GM21423 (cell line): Measurements from ENCODE around the gene PPP1R13L.

Experiments used
- ATAC-seq: cut with Tn5 transposase; IDR thresholded peaks from one replicate; pipeline ENCODE4 v1.9.1; 2021; ENCODE audit warnings: mild to moderate bottlenecking, moderate library complexity; ENCODE audit not compliant: unreplicated experiment

PPP1R13L gene

GRCh38 chr19:45368127-45368526, 36.7 kb downstream of the PPP1R13L start:
- no peak for ATAC-seq

GRCh38 chr19:45364696-45365095, 40.2 kb downstream of the PPP1R13L start:
- no peak for ATAC-seq

GRCh38 chr19:45363861-45364459, 40.9 kb downstream of the PPP1R13L start:
- no peak for ATAC-seq

- no peak for ATAC-seq
These were observed 42.6 kb downstream of the PPP1R13L start for GRCh38 chr19:45362291-45362690.

- no peak for ATAC-seq
These were observed 43.3 kb downstream of the PPP1R13L start for GRCh38 chr19:45361608-45362007.

- no peak for ATAC-seq
These were observed 46.6 kb downstream of the PPP1R13L start for GRCh38 chr19:45358213-45358792.

GRCh38 chr19:45357445-45357783, 47.5 kb downstream of the PPP1R13L start:
- no peak for ATAC-seq

GRCh38 chr19:45356760-45357444, 48.0 kb downstream of the PPP1R13L start:
- ATAC-seq, result no peak

- ATAC-seq, result no peak
These were observed 49.0 kb downstream of the PPP1R13L start for GRCh38 chr19:45355910-45356309.

- no peak for ATAC-seq
These were observed 49.5 kb downstream of the PPP1R13L start for GRCh38 chr19:45355402-45355801.

GRCh38 chr19:45354241-45354842, 50.5 kb downstream of the PPP1R13L start:
- ATAC-seq, result no peak

GRCh38 chr19:45352914-45353796, 51.7 kb downstream of the PPP1R13L start:
- no peak for ATAC-seq

- ATAC-seq, result no peak
These were observed 52.4 kb downstream of the PPP1R13L start for GRCh38 chr19:45352471-45352870.

- ATAC-seq, result no peak
These were observed 52.8 kb downstream of the PPP1R13L start for GRCh38 chr19:45352062-45352461.

- ATAC-seq, result no peak
These were observed 53.4 kb downstream of the PPP1R13L start for GRCh38 chr19:45351401-45351952.

GRCh38 chr19:45350477-45351058, 54.3 kb downstream of the PPP1R13L start:
- no peak for ATAC-seq

GRCh38 chr19:45349430-45349941, 55.4 kb downstream of the PPP1R13L start:
- ATAC-seq, result no peak

GRCh38 chr19:45349126-45349415, 55.8 kb downstream of the PPP1R13L start:
- no peak for ATAC-seq

- ATAC-seq, result no peak
These were observed 56.3 kb downstream of the PPP1R13L start for GRCh38 chr19:45348367-45349125.
